Gastroesophageal sphincter (tissue), 4 donors: ENCODE measurements around the gene SEPTIN10. TPM values are rescaled to one million over a fixed set of nuclear protein-coding genes. Genes with fewer than 3 reads are reported as not detected.
"Not testable (repeated sequence)": the region's sequence is repeated elsewhere in the genome, so short reads cannot be mapped to it uniquely, and the experiment has no call there.

ENCODE experiments used
- ATAC-seq: fragments of 150-250 bp; one replicate; pipeline ENCODE4 v1.9.1; 2016; ENCODE audit warnings: mild to moderate bottlenecking, moderate library complexity
- H3K27ac ChIP-seq, 4 donors: fragments of 200-600 bp; sonication (generic) in 3 of 4; 1 replicate in 3 of 4; 2 replicates in 1 of 4; pipeline ENCODE4 v1.5.1; 2016 to 2019
- H3K27me3 ChIP-seq: fragments of 200-600 bp; sonication (generic); one replicate; pipeline ENCODE4 v1.5.1; 2019
- H3K36me3 ChIP-seq, 2 donors: fragments of 200-600 bp; sonication (generic); one replicate each; pipeline ENCODE4 v1.5.1; 2019; ENCODE audit warnings: control low read depth in 1 of 2
- H3K4me1 ChIP-seq, 3 donors: fragments of 200-600 bp; sonication (generic); 1 replicate in 2 of 3; 2 replicates in 1 of 3; pipeline ENCODE4 v1.5.1; 2016 to 2019; ENCODE audit warnings: control low read depth in 2 of 3
- H3K4me3 ChIP-seq, 2 donors: fragments of 200-600 bp; sonication (generic); one replicate each; pipeline ENCODE4 v1.5.1; 2019; ENCODE audit warnings: mild to moderate bottlenecking in 1 of 2, moderate library complexity in 1 of 2
- H3K9me3 ChIP-seq, 3 donors: fragments of 200-600 bp; sonication (generic); one replicate each; pipeline ENCODE4 v1.5.1; 2017 to 2019; ENCODE audit warnings: control low read depth in 2 of 3
- EP300 ChIP-seq: sonication (generic); formaldehyde crosslinking; IDR thresholded peaks from one replicate; pipeline ENCODE4 v1.6.1; 2017; ENCODE audit warnings: antibody characterized with exemption, mild to moderate bottlenecking
- POLR2A ChIP-seq, 2 donors: fragments of 450-650 bp; IDR thresholded peaks; one replicate each; pipeline ENCODE4 v1.6.1; 2017; ENCODE audit warnings: antibody characterized with exemption in 2 of 2, mild to moderate bottlenecking in 2 of 2, moderate library complexity in 1 of 2
- POLR2AphosphoS5 ChIP-seq: sonication (generic); formaldehyde crosslinking; IDR thresholded peaks from one replicate; pipeline ENCODE4 v1.6.1; 2017; ENCODE audit warnings: antibody characterized with exemption
- WGBS, 2 donors: methylation state at CpG; one replicate each; pipeline ENCODE4 v1.1.5; 2018; ENCODE audit warnings: low coverage in 1 of 2; 5-methylcytosine and 5-hydroxymethylcytosine counted together
- total RNA-seq, 4 donors: library from RNA; depleted of rRNA; stranded (reverse); fragments of >200 nt; gene quantifications; one replicate each; pipeline ENCODE4 v1.1.0, GENCODE V29; 2016
- TF ChIP-seq, protein P1 (sequence below), 4 experiments: fragments of 200-600 bp in 2 of 4; fragments of 450-650 bp in 2 of 4; sonication (generic) in 1 of 4; IDR thresholded peaks; one replicate each; pipeline ENCODE4 v1.5.1; 2017 to 2019; ENCODE audit warnings: antibody characterized with exemption in 4 of 4, mild to moderate bottlenecking in 2 of 4, moderate library complexity in 2 of 4

Gene SEPTIN10
- total RNA-seq, 4 donors from 2014 or later = 109 to 157 (median 137) TPM

DNA sequence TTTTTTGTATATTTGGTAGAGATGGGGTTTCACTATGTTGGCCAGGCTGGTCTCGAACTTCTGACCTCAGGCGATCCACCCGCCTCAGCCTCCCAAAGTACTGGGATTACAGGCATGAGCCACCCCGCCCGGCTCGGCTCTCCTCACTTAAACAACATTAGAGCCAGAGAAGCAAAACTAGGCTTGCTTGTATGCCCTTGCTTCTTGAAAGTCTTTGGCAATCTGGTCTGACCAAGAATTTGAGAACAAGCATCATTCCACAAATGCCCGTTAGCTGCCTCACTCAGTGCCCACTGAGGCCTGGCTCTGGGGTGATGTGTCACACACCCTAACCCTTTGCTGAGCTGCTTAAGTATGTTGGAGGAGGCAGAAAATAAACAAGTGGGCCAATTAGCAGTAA lies 33.9 kb upstream of the SEPTIN10 start:
- ATAC-seq = no peak
- Histone ChIP-seq H3K27me3 (no peaks in the 10 kb centered on the region), H3K9me3 (no peaks in the 10 kb centered on the region), H3K4me1 (peaks cover 0 to 17% (median 5%) of the 10 kb centered on the region in 3 donors), H3K27ac (no peak overlapping the region), H3K4me3 (no peak overlapping the region), H3K36me3 (no peaks in the 10 kb centered on the region)
- 85% methylated on average over 5 of the region's 7 CpGs; no CpG with 5 or more reads in 1 of the 2 donors for WGBS, 2 donors
- TF ChIP-seq, protein P1, sequence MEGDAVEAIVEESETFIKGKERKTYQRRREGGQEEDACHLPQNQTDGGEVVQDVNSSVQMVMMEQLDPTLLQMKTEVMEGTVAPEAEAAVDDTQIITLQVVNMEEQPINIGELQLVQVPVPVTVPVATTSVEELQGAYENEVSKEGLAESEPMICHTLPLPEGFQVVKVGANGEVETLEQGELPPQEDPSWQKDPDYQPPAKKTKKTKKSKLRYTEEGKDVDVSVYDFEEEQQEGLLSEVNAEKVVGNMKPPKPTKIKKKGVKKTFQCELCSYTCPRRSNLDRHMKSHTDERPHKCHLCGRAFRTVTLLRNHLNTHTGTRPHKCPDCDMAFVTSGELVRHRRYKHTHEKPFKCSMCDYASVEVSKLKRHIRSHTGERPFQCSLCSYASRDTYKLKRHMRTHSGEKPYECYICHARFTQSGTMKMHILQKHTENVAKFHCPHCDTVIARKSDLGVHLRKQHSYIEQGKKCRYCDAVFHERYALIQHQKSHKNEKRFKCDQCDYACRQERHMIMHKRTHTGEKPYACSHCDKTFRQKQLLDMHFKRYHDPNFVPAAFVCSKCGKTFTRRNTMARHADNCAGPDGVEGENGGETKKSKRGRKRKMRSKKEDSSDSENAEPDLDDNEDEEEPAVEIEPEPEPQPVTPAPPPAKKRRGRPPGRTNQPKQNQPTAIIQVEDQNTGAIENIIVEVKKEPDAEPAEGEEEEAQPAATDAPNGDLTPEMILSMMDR (IDR thresholded peaks at IDR 0.05) = no peak
- TF ChIP-seq POLR2AphosphoS5 = peak; percentile 57

- H3K4me3 ChIP-seq = no peak overlapping the region
- H3K27me3 ChIP-seq = no peaks in the 10 kb centered on the region
- H3K27ac ChIP-seq = no peak overlapping the region
- 71 to 88% methylated on average over 4 to 8 of the region's 8 CpGs for WGBS, 2 donors
- H3K9me3 ChIP-seq = no peaks in the 10 kb centered on the region
- TF ChIP-seq, protein P1 (IDR thresholded peaks at IDR 0.05) = no peak
- TF ChIP-seq POLR2AphosphoS5 (no peak), EP300 (no peak), POLR2A (IDR thresholded peaks at IDR 0.05) (no peak)
- no peaks in the 10 kb centered on the region for H3K36me3 ChIP-seq
- ATAC-seq = no peak
- peaks cover 0 to 17% (median 5%) of the 10 kb centered on the region in 3 donors for H3K4me1 ChIP-seq
Observed at GRCh38 chr2:109646961-109647360, 33.2 kb upstream of the SEPTIN10 start.

- Histone ChIP-seq H3K27me3 (no peaks in the 10 kb centered on the region), H3K9me3 (no peaks in the 10 kb centered on the region), H3K4me3 (no peak overlapping the region), H3K36me3 (no peaks in the 10 kb centered on the region), H3K27ac (peak overlapping the region in 2 of 4 donors; percentile 68 to 70), H3K4me1 (peaks cover 0 to 17% (median 5%) of the 10 kb centered on the region in 3 donors)
- no peak for ATAC-seq
- TF ChIP-seq, protein P1 (IDR thresholded peaks at IDR 0.05) = no peak
- TF ChIP-seq EP300 = no peak
- TF ChIP-seq POLR2AphosphoS5 = no peak
- TF ChIP-seq POLR2A (IDR thresholded peaks at IDR 0.05) = no peak
- WGBS, 2 donors = 89 to 100% methylated on average over 4 to 12 of the region's 14 CpGs
Observed at GRCh38 chr2:109645412-109646184, 31.8 kb upstream of the SEPTIN10 start.

DNA sequence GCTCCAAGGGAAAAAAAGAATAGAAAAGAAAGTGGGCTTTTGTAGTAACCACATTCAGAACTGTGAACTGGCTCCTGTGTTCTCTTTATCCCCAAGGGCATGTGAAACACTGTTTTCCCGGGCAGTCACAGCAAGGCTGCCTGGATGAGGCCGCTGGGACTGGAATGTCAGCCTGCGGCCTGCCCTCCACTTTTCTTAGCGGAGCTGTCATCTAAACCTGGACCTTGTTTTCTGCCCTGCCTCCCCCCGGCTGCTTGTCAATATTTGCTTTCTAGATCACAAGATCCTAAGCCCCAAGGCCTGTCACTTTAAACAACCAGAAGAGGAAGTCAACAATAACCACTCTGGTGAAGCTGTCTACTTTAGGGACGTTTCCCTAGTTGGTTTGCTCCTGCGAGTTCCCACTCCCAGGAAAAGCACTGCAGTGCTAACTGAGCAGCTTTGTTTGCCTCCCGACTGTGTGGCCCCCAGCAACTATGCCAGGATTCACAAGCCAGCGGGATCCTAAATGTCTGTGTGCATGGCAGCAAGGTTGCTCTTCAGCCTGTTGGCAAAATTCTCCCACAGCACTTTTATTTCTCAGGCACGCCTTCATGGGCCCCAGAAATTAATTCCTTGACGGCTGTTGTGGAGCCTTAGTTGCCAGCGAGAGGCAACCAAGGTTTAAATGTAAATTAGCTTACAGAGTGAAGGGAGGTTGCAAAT lies 31.0 kb upstream of the SEPTIN10 start:
- ATAC-seq = no peak
- no peaks in the 10 kb centered on the region for H3K27me3 ChIP-seq
- 40 to 41% methylated on average over 9 to 11 of the region's 12 CpGs for WGBS, 2 donors

GRCh38 chr2:109640000-109640399 lies 26.2 kb upstream of the SEPTIN10 start:
- not testable (repeated sequence) for ATAC-seq, H3K36me3 ChIP-seq, H3K4me3 ChIP-seq, H3K9me3 ChIP-seq, H3K27me3 ChIP-seq, H3K27ac ChIP-seq
- peaks cover 0 to 15% (median 5%) of the 10 kb centered on the region in 3 donors for H3K4me1 ChIP-seq
- 96 to 97% methylated on average over 5 to 9 of the region's 9 CpGs for WGBS, 2 donors

More for the DNA sequence above, 31.0 kb upstream of the SEPTIN10 start:
- no peaks in the 10 kb centered on the region for H3K36me3 ChIP-seq
- peak overlapping the region; percentile 6 to 72 (median 69) for H3K27ac ChIP-seq
- TF ChIP-seq, protein P1 (IDR thresholded peaks at IDR 0.05) = no peak
- TF ChIP-seq POLR2A (IDR thresholded peaks at IDR 0.05) (no peak), EP300 (no peak), POLR2AphosphoS5 (no peak)
- H3K4me1 ChIP-seq = peaks cover 0 to 17% (median 5%) of the 10 kb centered on the region in 3 donors
- no peak overlapping the region for H3K4me3 ChIP-seq
- no peaks in the 10 kb centered on the region for H3K9me3 ChIP-seq
